Neuron (in vitro differentiated cells): ENCODE measurements around the gene PIR.

Experiments used
- H2AFZ ChIP-seq: one replicate; pipeline ENCODE4 v1.6.1; 2013; ENCODE audit warnings: low read depth, mild to moderate bottlenecking, inconsistent platforms, low read length, moderate library complexity
- H3K27me3 ChIP-seq: one replicate; pipeline ENCODE4 v1.6.1; 2013; ENCODE audit warnings: low read length; ENCODE audit not compliant: insufficient read depth
- H3K36me3 ChIP-seq: one replicate; pipeline ENCODE4 v1.6.1; 2013; ENCODE audit warnings: low read length; ENCODE audit not compliant: insufficient read depth
- H3K4me1 ChIP-seq: one replicate; pipeline ENCODE4 v1.6.1; 2013; ENCODE audit warnings: low read length; ENCODE audit not compliant: insufficient read depth
- H3K4me3 ChIP-seq: 2 replicates; pipeline ENCODE4 v1.5.1; 2013; ENCODE audit warnings: mild to moderate bottlenecking, low read length, moderate library complexity
- H3K9me3 ChIP-seq: one replicate; pipeline ENCODE4 v1.6.1; 2013; ENCODE audit warnings: low read length

The PIR gene

GRCh38 chrX:15493118-15493962 lies at the start of gene PIR:
PIR (minus strand) TSS chrX:15493333; CDS start chrX:15491257, 2,076 bp downstream.
- Histone ChIP-seq H3K36me3 (no peaks in the 10 kb centered on the region), H2AFZ (peak within 1 kb of the TSS; percentile 86), H3K9me3 (no peaks in the 10 kb centered on the region), H3K27me3 (no peaks in the 10 kb centered on the region), H3K4me1 (no peaks in the 10 kb centered on the region), H3K4me3 (peak within 1 kb of the TSS; percentile 55)

DNA sequence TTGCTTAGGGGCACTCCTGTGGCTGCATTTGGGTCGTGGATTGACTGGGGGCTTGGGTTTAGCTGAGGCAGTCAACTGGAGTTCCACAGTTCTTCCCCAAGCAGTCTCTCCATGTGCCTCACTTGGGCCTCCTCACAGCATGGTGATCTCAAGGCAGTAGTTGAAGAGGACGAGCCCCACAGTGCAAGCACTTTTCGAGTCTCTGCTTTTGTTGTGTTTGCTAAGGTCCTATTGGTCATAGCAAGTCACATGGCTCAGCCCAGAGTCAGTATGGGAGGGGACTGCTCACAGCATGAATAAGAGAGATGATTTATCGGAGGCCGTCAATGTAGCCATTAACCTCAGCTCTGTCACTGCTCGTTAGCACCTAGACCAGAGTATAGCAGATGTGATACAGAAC lies 37.2 kb upstream of the PIR start:
- H3K4me1 ChIP-seq = no peaks in the 10 kb centered on the region
- no peaks in the 10 kb centered on the region for H3K27me3 ChIP-seq
- H3K4me3 ChIP-seq = no peak overlapping the region
- no peaks in the 10 kb centered on the region for H3K9me3 ChIP-seq
- no peak overlapping the region for H2AFZ ChIP-seq
- no peaks in the 10 kb centered on the region for H3K36me3 ChIP-seq

GRCh38 chrX:15529165-15529564 lies 36.0 kb upstream of the PIR start:
- H3K27me3 ChIP-seq = no peaks in the 10 kb centered on the region

DNA sequence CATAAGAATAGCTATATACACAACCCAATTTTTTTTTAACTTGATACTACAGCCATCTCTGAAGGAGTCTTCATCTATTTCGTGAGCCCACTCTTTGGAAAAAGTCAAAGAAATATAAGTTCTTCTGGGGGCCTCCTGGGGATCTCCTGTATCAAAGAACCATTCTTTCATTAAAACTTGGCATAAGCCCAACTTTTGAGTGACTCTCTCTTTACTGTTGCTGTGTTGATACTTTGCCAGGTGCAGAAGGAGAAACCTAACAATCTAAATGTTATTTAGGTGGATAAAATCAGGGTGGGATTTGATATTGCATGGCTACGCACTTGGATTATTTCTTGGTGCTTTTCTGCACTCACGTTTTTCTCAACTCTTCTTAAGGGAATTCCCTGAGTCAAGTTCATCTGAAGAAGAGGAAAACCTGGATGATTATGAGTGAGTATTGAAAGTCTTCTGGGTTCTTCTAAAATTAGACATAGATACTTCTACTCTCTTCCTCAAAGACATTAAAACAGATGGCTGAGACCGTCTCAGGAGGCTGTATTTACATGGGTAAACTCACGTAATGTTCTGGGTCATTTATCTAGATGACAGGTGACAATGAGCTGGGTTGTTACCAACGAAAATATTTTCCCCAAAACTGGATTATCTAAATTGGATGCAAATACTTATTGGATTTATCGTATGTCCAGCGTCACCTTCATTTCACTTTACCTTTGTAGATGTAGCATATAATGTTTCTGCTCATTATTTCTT lies 32.7 kb upstream of the PIR start:
- Histone ChIP-seq H3K4me3 (no peak overlapping the region), H3K9me3 (no peaks in the 10 kb centered on the region), H2AFZ (no peak overlapping the region), H3K27me3 (no peaks in the 10 kb centered on the region), H3K36me3 (no peaks in the 10 kb centered on the region), H3K4me1 (no peaks in the 10 kb centered on the region)

More at GRCh38 chrX:15529165-15529564, 36.0 kb upstream of the PIR start:
- no peaks in the 10 kb centered on the region for H3K36me3 ChIP-seq
- no peak overlapping the region for H2AFZ ChIP-seq
- H3K9me3 ChIP-seq = no peaks in the 10 kb centered on the region
- H3K4me1 ChIP-seq = no peaks in the 10 kb centered on the region
- H3K4me3 ChIP-seq = no peak overlapping the region

DNA sequence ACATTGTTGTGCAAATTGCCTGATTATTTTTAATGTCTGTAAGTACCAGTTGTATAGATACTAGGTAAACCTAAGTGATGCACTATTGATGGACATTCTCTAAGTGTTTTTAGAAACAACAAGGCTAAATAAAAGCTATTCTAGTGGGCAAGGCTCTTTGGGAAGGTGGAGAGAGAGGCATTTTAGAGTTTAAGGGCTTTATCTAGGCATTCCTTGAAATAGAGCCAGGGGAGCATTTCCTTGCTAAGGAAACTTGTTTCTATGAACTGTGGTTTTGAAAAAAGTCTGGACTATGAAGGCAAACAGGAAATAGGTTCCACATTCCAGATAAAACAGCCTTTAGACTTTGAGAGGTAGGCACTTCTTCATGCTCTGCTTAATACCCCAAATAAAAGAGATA lies 31.3 kb upstream of the PIR start:
- no peaks in the 10 kb centered on the region for H3K27me3 ChIP-seq
- no peaks in the 10 kb centered on the region for H3K36me3 ChIP-seq

GRCh38 chrX:15523088-15523487 lies 30.0 kb upstream of the PIR start:
- H3K27me3 ChIP-seq = no peaks in the 10 kb centered on the region
- no peaks in the 10 kb centered on the region for H3K36me3 ChIP-seq
- no peak overlapping the region for H3K4me3 ChIP-seq
- H3K4me1 ChIP-seq = no peaks in the 10 kb centered on the region
- H2AFZ ChIP-seq = no peak overlapping the region
- H3K9me3 ChIP-seq = no peaks in the 10 kb centered on the region

More for the DNA sequence above, 31.3 kb upstream of the PIR start:
- Histone ChIP-seq H3K4me3 (no peak overlapping the region), H2AFZ (no peak overlapping the region), H3K4me1 (no peaks in the 10 kb centered on the region), H3K9me3 (no peaks in the 10 kb centered on the region)

GRCh38 chrX:15522464-15522863 lies 29.3 kb upstream of the PIR start:
- Histone ChIP-seq H3K4me3 (no peak overlapping the region), H3K9me3 (no peaks in the 10 kb centered on the region), H3K27me3 (no peaks in the 10 kb centered on the region), H2AFZ (no peak overlapping the region), H3K36me3 (no peaks in the 10 kb centered on the region), H3K4me1 (no peaks in the 10 kb centered on the region)

DNA sequence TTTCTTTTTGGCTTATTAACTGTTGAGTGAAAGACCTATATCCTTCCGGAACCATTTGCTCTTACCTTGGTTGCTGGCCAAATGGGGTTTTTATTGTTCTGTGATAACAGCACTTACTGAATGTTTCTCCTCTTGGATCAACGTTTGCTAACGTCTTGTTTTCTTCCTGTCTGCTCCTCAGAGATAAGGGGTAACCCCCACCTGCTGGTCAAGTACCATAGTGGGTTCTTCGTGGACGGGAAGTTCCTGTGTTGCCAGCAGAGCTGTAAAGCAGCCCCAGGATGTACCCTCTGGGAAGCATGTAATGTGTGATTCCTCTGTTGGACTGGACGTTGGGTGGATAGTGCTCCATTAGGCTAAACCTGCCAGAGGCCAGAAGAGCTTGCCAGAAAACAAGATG lies 22.8 kb upstream of the PIR start:
- H3K4me1 ChIP-seq = peaks cover 9% of the 10 kb centered on the region

DNA sequence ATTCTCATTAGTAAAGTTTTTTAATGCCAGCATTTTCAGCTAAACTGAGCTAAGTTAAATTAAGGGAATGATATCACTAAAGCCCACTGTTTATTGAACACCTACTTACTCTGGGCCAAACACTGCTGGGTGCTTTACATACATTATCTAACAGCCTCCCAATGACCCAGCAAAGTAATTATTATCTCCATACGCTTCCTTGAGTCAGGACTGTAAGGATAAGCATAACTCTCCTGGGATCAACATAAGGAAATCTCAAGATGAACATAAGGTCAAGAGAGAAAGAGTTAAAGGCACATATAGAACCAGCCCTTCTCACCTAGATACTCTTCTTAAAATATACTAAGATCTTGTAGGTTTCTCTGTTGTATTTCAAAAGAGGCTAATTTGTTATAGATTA lies 21.1 kb upstream of the PIR start:
- no peaks in the 10 kb centered on the region for H3K36me3 ChIP-seq
- H3K4me1 ChIP-seq = peaks cover 9% of the 10 kb centered on the region
- H3K27me3 ChIP-seq = no peaks in the 10 kb centered on the region
- H2AFZ ChIP-seq = no peak overlapping the region
- no peak overlapping the region for H3K4me3 ChIP-seq
- no peaks in the 10 kb centered on the region for H3K9me3 ChIP-seq

More for the DNA sequence above, 22.8 kb upstream of the PIR start:
- Histone ChIP-seq H3K4me3 (no peak overlapping the region), H3K27me3 (no peaks in the 10 kb centered on the region), H2AFZ (no peak overlapping the region), H3K36me3 (no peaks in the 10 kb centered on the region), H3K9me3 (no peaks in the 10 kb centered on the region)

DNA sequence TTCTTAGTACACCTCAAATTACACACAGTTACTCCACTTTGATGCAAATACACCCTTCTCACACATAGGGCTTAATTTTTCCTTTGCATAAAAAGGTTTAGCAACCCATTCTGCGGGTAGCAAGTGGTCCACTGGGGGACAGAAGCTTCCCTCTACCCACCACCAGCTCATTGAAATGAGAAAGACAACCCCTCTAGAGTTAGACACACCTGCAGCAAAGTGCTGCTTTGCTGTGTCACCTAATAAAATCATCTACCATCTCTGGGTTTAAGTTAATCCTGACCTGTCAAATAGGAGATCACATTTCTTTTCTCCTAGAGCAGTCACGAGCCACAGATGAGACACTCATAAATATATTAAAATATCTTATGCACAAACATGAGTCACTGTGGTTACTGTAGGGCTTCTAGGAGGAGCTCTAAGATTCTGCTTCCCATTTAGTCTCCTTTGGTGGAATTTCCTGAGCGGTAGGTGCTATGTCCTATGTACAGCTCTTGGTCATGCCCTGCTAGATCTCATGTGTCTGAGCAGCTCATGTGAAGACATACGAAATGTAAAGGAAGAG lies 19.4 kb upstream of the PIR start:
- peaks cover 9% of the 10 kb centered on the region for H3K4me1 ChIP-seq
- no peaks in the 10 kb centered on the region for H3K9me3 ChIP-seq
- H3K4me3 ChIP-seq = no peak overlapping the region
- H2AFZ ChIP-seq = no peak overlapping the region
- no peaks in the 10 kb centered on the region for H3K36me3 ChIP-seq
- H3K27me3 ChIP-seq = no peaks in the 10 kb centered on the region

DNA sequence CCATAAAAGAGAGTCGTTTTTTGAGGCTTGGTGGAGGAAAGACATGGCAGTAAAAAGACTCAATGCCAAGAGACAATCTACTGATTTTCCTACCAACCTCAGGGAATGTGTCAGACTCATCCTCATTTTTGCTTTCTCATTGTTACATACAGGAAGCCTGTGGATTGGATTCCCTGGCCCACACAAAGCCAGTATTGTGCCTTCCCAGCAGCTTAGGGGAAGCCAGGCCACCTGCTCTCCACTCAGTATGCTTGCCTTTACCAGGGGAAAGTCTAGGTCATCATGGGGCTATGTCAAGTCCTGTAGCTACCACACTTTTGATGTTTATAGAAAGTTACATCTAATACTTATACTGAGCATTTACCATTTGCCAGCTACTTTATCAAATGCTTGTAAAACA lies 18.4 kb upstream of the PIR start:
- H3K27me3 ChIP-seq = no peaks in the 10 kb centered on the region
- no peaks in the 10 kb centered on the region for H3K9me3 ChIP-seq
- peaks cover 9% of the 10 kb centered on the region for H3K4me1 ChIP-seq
- H2AFZ ChIP-seq = no peak overlapping the region
- H3K4me3 ChIP-seq = no peak overlapping the region
- no peaks in the 10 kb centered on the region for H3K36me3 ChIP-seq

DNA sequence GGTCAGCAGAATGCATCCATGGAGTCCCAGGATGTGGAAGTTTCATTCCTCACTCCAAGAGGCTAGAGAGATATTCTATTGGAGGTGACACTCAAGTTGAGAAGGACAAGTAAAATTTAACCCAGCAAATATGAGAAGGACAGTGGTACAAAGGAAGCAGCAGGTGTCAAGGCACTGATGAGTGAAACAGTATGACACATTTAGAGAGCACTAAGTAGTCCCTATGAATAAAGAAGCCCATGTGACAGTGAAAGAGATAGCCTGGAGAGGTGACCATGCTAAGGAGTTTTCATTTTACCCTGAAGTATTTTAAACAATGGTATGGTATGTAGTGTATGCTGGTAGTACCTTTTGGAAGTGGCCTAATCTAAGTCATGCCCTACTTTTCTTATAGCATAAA lies 16.7 kb upstream of the PIR start:
- no peaks in the 10 kb centered on the region for H3K27me3 ChIP-seq
- H2AFZ ChIP-seq = no peak overlapping the region
- H3K36me3 ChIP-seq = no peaks in the 10 kb centered on the region
- H3K4me3 ChIP-seq = no peak overlapping the region
- peaks cover 9% of the 10 kb centered on the region for H3K4me1 ChIP-seq
- H3K9me3 ChIP-seq = no peaks in the 10 kb centered on the region

- H3K27me3 ChIP-seq = no peaks in the 10 kb centered on the region
- no peaks in the 10 kb centered on the region for H3K36me3 ChIP-seq
- H2AFZ ChIP-seq = no peak overlapping the region
- H3K4me3 ChIP-seq = no peak overlapping the region
- peaks cover 9% of the 10 kb centered on the region for H3K4me1 ChIP-seq
- H3K9me3 ChIP-seq = no peaks in the 10 kb centered on the region
These were observed 13.9 kb upstream of the PIR start for GRCh38 chrX:15507005-15507404.
